Measurements from ENCODE around the gene SLC25A48.

DNA sequence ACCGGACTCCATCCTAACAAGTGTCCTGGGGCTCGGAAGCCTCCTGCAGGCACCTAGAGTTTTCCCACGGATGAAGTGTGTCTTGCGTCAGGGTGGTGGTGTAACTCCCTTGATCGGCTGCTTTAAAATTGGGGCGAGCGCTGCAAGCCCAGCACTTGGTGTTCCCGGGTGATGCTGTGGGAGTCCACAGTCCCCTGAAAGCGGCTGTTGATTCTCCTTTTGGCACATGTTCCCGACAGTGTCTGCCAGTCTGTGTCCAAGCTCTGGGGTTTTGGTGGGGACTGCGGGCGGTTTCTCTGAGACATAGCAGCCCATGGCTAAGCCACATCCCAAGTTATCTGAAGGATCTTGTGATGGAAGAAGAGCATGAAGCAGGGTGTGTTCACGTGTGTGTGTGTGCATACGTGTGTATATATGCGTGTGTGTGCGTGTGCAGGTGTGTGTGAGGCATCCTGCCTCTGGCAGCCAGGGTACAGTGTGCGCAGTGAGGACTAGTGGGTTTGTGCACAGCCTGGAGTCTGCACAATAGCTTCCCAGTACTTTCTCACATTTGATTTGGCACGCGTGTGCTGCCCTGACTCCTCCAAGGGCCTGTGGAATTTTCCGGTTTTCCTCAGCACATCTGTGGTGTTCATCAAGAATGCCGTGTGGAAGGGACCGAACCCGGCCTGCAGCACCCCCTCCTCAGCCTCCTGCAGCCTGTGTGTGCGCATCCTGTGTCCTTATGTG, 16.9 kb downstream of the SLC25A48 start:
- TF ChIP-seq POLR2A (IDR thresholded peaks at IDR 0.05; ENCODE audit: low read depth, low read length) (no peak), TAF1 (IDR thresholded peaks at IDR 0.05; ENCODE audit: borderline replicate concordance, low read depth, low read length) (no peak)

Measured in GM12892 (cell line).